GM19023 (cell line): ENCODE measurements around the gene TRIM15.
"Not testable (repeated sequence)": the region's sequence is repeated elsewhere in the genome, so short reads cannot be mapped to it uniquely, and the experiment has no call there.

Experiments
- ATAC-seq: cut with Tn5 transposase; IDR thresholded peaks from one replicate; pipeline ENCODE4 v1.9.1; 2021; ENCODE audit warnings: mild to moderate bottlenecking, moderate library complexity; ENCODE audit not compliant: unreplicated experiment

The TRIM15 gene

GRCh38 chr6:30221395-30221794, 58.0 kb downstream of the TRIM15 start:
- ATAC-seq: not testable (repeated sequence)

DNA sequence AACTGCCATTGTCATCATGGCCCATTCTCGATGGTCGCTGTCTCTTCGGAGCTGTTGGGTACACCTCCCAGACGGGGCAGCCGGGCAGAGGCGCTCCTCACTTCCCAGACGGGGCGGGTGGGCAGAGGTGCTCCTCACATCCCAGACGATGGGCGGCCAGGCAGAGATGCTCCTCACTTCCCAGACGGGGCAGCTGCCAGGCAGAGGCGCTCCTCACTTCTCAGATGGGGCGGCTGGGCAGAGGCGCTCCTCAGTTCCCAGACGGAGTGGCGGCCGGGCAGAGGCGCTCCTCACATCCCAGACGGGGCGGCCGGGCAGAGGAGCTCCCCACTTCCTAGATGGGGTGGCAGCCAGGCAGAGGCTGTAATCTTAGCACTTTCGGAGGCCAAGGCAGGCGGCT, 58.6 kb downstream of the TRIM15 start:
- not testable (repeated sequence) for ATAC-seq
